ENCODE data around the gene ARL14EPL. TPM values are rescaled to one million over a fixed set of nuclear protein-coding genes. Genes with fewer than 3 reads are reported as not detected.

The ARL14EPL gene
- total and polyA plus RNA-seq, 2 donors (not counting 3 experiments of a cell fraction or from before 2014, with no cell fraction given), result 0.10 to 0.58 TPM

- ChIA-PET CTCF (interaction anchor here (0.6 to 1.2 kb wide), 3 partner anchors 12 to 160 kb away, joined by 3 read pairs; partner anchors contain the start of gene LVRN), POLR2A (no interaction called here)
- DNase-seq (ENCODE audit: low read depth, low spot score), result no peak
- H3K27me3 ChIP-seq (ENCODE audit: control insufficient read depth in 2 of 2, insufficient read depth in 2 of 2, low read length in 2 of 2), result no peaks in the 10 kb centered on the region
- no peak for FAIRE-seq
- no peak overlapping the region for H3K27ac ChIP-seq (ENCODE audit: insufficient read depth, low read depth, low read length)
- H3K4me2 ChIP-seq (ENCODE audit: insufficient read depth, low read length), result no peak overlapping the region
- H3K9ac ChIP-seq (replicated peaks; ENCODE audit: extremely low read depth, insufficient read depth, low read length), result no peak overlapping the region
- no peaks in the 10 kb centered on the region for H3K79me2 ChIP-seq (ENCODE audit: control insufficient read depth, insufficient read depth, low read length)
- no peaks in the 10 kb centered on the region for H3K36me3 ChIP-seq (ENCODE audit: control insufficient read depth in 2 of 2, extremely low read depth in 1 of 2, insufficient read depth in 2 of 2, low read length in 2 of 2)
- no peaks in the 10 kb centered on the region for H4K20me1 ChIP-seq (replicated peaks; ENCODE audit: control insufficient read depth, extremely low read depth, insufficient read depth, low read length)
- no peak overlapping the region for H2AFZ ChIP-seq (ENCODE audit: low read depth, low read length)
- H3K4me3 ChIP-seq (replicated peaks in 1 of 3; ENCODE audit: insufficient read depth in 1 of 3, low read depth in 1 of 3, low read length in 3 of 3), result no peak overlapping the region
- TF ChIP-seq CTCF (IDR thresholded peaks at IDR 0.05; ENCODE audit: extremely low read depth in 1 of 2, insufficient read depth in 1 of 2, low read depth in 1 of 2, low read length in 2 of 2) (no peak), FOS (IDR thresholded peaks at IDR 0.05; ENCODE audit: borderline replicate concordance, insufficient read depth, low read length) (no peak), POLR2AphosphoS5 (IDR thresholded peaks at IDR 0.05; ENCODE audit: insufficient read depth, low read depth, low read length) (no peak), EZH2 (IDR thresholded peaks at IDR 0.05; ENCODE audit: borderline replicate concordance, low read depth, low read length, severe bottlenecking) (no peak)
- H3K9me1 ChIP-seq (replicated peaks; ENCODE audit: control insufficient read depth, extremely low read depth, insufficient read depth, low read length), result no peaks in the 10 kb centered on the region
- peaks cover under 1% of the 10 kb centered on the region for H3K4me1 ChIP-seq (ENCODE audit: control insufficient read depth, extremely low read depth, insufficient read depth, low read length)
- dilution Hi-C loops (cut with MboI; ENCODE audit: extremely low pct_ligation_motif_present, low sequenced_read_pairs) (no loop called here), intact Hi-C loops (cut with micrococcal nuclease) (no loop called here)
- BruUV-seq (replicated peaks), result no TSS peak
- H3K9me3 ChIP-seq (replicated peaks; ENCODE audit: control insufficient read depth, insufficient read depth, low read length), result no peaks in the 10 kb centered on the region
These were observed 39.4 kb upstream of the ARL14EPL start for GRCh38 chr5:115992848-115993350.

GRCh38 chr5:115995351-115995750 lies 36.9 kb upstream of the ARL14EPL start:
- intact Hi-C loops (cut with micrococcal nuclease), result no loop called here
- no peak for FAIRE-seq
- H3K4me2 ChIP-seq (ENCODE audit: insufficient read depth, low read length), result no peak overlapping the region
- H3K9me1 ChIP-seq (replicated peaks; ENCODE audit: control insufficient read depth, extremely low read depth, insufficient read depth, low read length), result no peaks in the 10 kb centered on the region
- H3K4me3 ChIP-seq (replicated peaks in 1 of 3; ENCODE audit: insufficient read depth in 1 of 3, low read depth in 1 of 3, low read length in 3 of 3), result no peak overlapping the region
- no peak overlapping the region for H3K9ac ChIP-seq (replicated peaks; ENCODE audit: extremely low read depth, insufficient read depth, low read length)
- no peaks in the 10 kb centered on the region for H4K20me1 ChIP-seq (replicated peaks; ENCODE audit: control insufficient read depth, extremely low read depth, insufficient read depth, low read length)
- no peaks in the 10 kb centered on the region for H3K36me3 ChIP-seq (ENCODE audit: control insufficient read depth in 2 of 2, extremely low read depth in 1 of 2, insufficient read depth in 2 of 2, low read length in 2 of 2)
- H2AFZ ChIP-seq (ENCODE audit: low read depth, low read length), result no peak overlapping the region
- DNase-seq (ENCODE audit: low read depth, low spot score), result no peak
- H3K79me2 ChIP-seq (ENCODE audit: control insufficient read depth, insufficient read depth, low read length), result no peaks in the 10 kb centered on the region
- POLR2A ChIA-PET, result no interaction called here
- TF ChIP-seq POLR2A (IDR thresholded peaks at IDR 0.05; ENCODE audit: low read depth, low read length), result no peak
- TF ChIP-seq MAX (IDR thresholded peaks at IDR 0.05; ENCODE audit: insufficient read depth, insufficient read length), result no peak
- TF ChIP-seq JUN (IDR thresholded peaks at IDR 0.05; ENCODE audit: borderline replicate concordance, insufficient read depth, insufficient read length, low read depth), result no peak
- TF ChIP-seq GATA2 (IDR thresholded peaks at IDR 0.05; ENCODE audit: insufficient read depth, insufficient read length, low read depth, low read length), result no peak
- H3K27me3 ChIP-seq (ENCODE audit: control insufficient read depth in 2 of 2, insufficient read depth in 2 of 2, low read length in 2 of 2), result no peaks in the 10 kb centered on the region
- CTCF ChIA-PET, result no interaction called here
- no peaks in the 10 kb centered on the region for H3K4me1 ChIP-seq (ENCODE audit: control insufficient read depth, extremely low read depth, insufficient read depth, low read length)
- dilution Hi-C loops (cut with MboI; ENCODE audit: extremely low pct_ligation_motif_present, low sequenced_read_pairs), result no loop called here
- no peak overlapping the region for H3K27ac ChIP-seq (ENCODE audit: insufficient read depth, low read depth, low read length)
- no peaks in the 10 kb centered on the region for H3K9me3 ChIP-seq (replicated peaks; ENCODE audit: control insufficient read depth, insufficient read depth, low read length)
- BruUV-seq (replicated peaks), result no TSS peak
